HL-60 (cell line): ENCODE measurements around the gene UBASH3A.

Experiments
- GABPA ChIP-seq: IDR thresholded peaks from 2 replicates; pipeline ENCODE4 v1.6.1; 2012; ENCODE audit warnings: low read depth
- POLR2AphosphoS5 ChIP-seq: IDR thresholded peaks from 2 replicates; pipeline ENCODE4 v1.6.1; 2012; ENCODE audit warnings: low read depth
- REST ChIP-seq: IDR thresholded peaks from 2 replicates; pipeline ENCODE4 v1.6.1; 2012; ENCODE audit warnings: low read depth; ENCODE audit not compliant: insufficient replicate concordance
- SPI1 ChIP-seq: IDR thresholded peaks from 2 replicates; pipeline ENCODE4 v1.6.1; 2012; ENCODE audit warnings: low read depth, mild to moderate bottlenecking, borderline replicate concordance
- TF ChIP-seq, protein P1 (sequence below): IDR thresholded peaks from one replicate; pipeline ENCODE4 v1.5.1; 2011; ENCODE audit warnings: low read length, control low read depth, inconsistent platforms; ENCODE audit not compliant: insufficient read depth

DNA sequence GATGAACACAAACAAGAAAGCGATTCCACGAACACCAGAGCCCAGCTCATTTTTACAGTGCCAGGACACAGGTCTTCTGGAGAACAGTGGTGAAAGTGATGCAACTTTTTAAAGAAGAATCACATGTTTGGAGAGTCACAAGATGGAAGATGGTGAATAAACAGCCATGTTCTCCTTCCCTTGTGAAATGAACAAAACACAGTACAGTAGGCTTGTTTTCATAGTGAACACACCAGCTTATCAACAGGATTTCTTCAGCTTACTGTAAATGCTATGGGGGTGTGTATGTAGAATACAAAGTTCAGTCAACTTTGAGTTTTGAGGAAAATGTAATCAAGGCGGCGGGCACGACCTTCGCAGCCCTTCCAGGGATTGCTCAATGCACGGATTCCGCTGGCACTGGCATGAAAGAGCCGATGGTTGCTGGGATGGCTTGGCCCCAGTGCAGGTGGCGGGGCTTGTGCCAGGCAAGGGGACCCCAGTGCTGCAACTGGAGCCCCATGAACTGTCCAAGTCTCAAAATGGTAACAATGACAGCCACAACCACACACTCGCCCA lies 17.6 kb upstream of the UBASH3A start:
- TF ChIP-seq, protein P1, sequence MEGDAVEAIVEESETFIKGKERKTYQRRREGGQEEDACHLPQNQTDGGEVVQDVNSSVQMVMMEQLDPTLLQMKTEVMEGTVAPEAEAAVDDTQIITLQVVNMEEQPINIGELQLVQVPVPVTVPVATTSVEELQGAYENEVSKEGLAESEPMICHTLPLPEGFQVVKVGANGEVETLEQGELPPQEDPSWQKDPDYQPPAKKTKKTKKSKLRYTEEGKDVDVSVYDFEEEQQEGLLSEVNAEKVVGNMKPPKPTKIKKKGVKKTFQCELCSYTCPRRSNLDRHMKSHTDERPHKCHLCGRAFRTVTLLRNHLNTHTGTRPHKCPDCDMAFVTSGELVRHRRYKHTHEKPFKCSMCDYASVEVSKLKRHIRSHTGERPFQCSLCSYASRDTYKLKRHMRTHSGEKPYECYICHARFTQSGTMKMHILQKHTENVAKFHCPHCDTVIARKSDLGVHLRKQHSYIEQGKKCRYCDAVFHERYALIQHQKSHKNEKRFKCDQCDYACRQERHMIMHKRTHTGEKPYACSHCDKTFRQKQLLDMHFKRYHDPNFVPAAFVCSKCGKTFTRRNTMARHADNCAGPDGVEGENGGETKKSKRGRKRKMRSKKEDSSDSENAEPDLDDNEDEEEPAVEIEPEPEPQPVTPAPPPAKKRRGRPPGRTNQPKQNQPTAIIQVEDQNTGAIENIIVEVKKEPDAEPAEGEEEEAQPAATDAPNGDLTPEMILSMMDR, result no peak
- no peak for TF ChIP-seq REST
- no peak for TF ChIP-seq POLR2AphosphoS5
- TF ChIP-seq SPI1, result no peak
- no peak for TF ChIP-seq GABPA
